SK-N-SH (cell line): ENCODE data around the gene SCAMP5.

ENCODE experiments used
- EP300 ChIP-seq, 2 experiments: IDR thresholded peaks; 2 replicates each; pipeline versions ENCODE4 v1.4.0 to v1.6.1; 2012; ENCODE audit warnings: borderline replicate concordance in 1 of 2, low read depth in 1 of 2, low read length in 1 of 2
- EZH2phosphoT487 ChIP-seq: fragments of 200-600 bp; sonication (generic); IDR thresholded peaks from 2 replicates; pipeline ENCODE4 v1.6.1; 2017; ENCODE audit warnings: low read depth, mixed run types, mild to moderate bottlenecking, antibody characterized with exemption, moderate library complexity, borderline replicate concordance
- FOXM1 ChIP-seq: IDR thresholded peaks from 2 replicates; pipeline ENCODE4 v1.4.0; 2012; ENCODE audit warnings: low read depth, mild to moderate bottlenecking
- MXI1 ChIP-seq: IDR thresholded peaks from 2 replicates; pipeline ENCODE4 v1.6.1; 2012; ENCODE audit warnings: mild to moderate bottlenecking, low read depth, low read length, improper control_type of control experiment
- POLR2AphosphoS5 ChIP-seq: IDR thresholded peaks from 2 replicates; pipeline ENCODE4 v1.6.1; 2012; ENCODE audit warnings: low read depth, low read length
- RAD21 ChIP-seq: IDR thresholded peaks from 2 replicates; pipeline ENCODE4 v1.6.1; 2012; ENCODE audit warnings: mild to moderate bottlenecking, low read length
- RCOR1 ChIP-seq: fragments of 150-350 bp; IDR thresholded peaks from 2 replicates; pipeline ENCODE4 v1.6.1; 2017; ENCODE audit warnings: antibody characterized with exemption, low read length
- RFX5 ChIP-seq: IDR thresholded peaks from 2 replicates; pipeline ENCODE4 v1.6.1; 2012; ENCODE audit warnings: mild to moderate bottlenecking, improper control_type of control experiment, low read length
- SIN3A ChIP-seq: IDR thresholded peaks from 2 replicates; pipeline ENCODE4 v1.6.1; 2012; ENCODE audit warnings: low read depth, mild to moderate bottlenecking, low read length, moderate library complexity, borderline replicate concordance
- SMC3 ChIP-seq: IDR thresholded peaks from 2 replicates; pipeline ENCODE4 v1.6.1; 2012; ENCODE audit warnings: low read depth, low read length, improper control_type of control experiment
- TF ChIP-seq, protein P1 (sequence below): fragments of 200-600 bp; sonication (generic); IDR thresholded peaks from 2 replicates; pipeline ENCODE4 v1.6.1; 2017; ENCODE audit warnings: antibody characterized with exemption, mild to moderate bottlenecking, moderate library complexity
- TF ChIP-seq, protein P2 (sequence below): fragments of 150-350 bp; IDR thresholded peaks from 2 replicates; pipeline ENCODE4 v1.6.1; 2017; ENCODE audit warnings: antibody characterized with exemption, low read length, low read depth, borderline replicate concordance
- TF ChIP-seq, protein P3 (sequence below): IDR thresholded peaks from 2 replicates; pipeline ENCODE4 v1.4.0; 2012; ENCODE audit warnings: low read depth, borderline replicate concordance

DNA sequence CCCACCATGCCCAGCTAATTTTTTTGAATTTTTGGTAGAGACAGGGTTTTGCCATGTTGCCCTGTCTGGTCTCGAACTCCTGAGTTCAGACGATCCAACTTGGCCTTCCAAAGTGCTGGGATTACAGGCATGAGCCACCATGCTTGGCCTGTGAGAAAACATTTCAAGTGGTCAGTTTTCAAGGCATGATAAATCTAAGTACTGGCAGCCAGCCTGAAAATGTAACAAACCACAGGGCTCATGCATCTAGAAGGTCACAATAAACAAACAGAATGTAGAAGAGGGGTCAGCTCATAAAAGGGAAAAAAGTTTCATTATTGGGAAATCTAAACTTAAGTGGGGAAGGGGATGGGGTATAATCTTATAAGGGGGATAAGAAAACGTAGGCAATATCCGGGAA lies 68.0 kb downstream of the SCAMP5 start:
- TF ChIP-seq, protein P1, sequence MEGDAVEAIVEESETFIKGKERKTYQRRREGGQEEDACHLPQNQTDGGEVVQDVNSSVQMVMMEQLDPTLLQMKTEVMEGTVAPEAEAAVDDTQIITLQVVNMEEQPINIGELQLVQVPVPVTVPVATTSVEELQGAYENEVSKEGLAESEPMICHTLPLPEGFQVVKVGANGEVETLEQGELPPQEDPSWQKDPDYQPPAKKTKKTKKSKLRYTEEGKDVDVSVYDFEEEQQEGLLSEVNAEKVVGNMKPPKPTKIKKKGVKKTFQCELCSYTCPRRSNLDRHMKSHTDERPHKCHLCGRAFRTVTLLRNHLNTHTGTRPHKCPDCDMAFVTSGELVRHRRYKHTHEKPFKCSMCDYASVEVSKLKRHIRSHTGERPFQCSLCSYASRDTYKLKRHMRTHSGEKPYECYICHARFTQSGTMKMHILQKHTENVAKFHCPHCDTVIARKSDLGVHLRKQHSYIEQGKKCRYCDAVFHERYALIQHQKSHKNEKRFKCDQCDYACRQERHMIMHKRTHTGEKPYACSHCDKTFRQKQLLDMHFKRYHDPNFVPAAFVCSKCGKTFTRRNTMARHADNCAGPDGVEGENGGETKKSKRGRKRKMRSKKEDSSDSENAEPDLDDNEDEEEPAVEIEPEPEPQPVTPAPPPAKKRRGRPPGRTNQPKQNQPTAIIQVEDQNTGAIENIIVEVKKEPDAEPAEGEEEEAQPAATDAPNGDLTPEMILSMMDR: no peak
- TF ChIP-seq POLR2AphosphoS5 (no peak), MXI1 (no peak), SMC3 (no peak), SIN3A (no peak), RFX5 (no peak), RAD21 (no peak), EZH2phosphoT487 (no peak), FOXM1 (no peak), EP300 (IDR thresholded peaks at IDR 0.05; ENCODE audit: borderline replicate concordance in 1 of 2, low read depth in 1 of 2, low read length in 1 of 2) (no peak), RCOR1 (no peak)
- TF ChIP-seq, protein P2, sequence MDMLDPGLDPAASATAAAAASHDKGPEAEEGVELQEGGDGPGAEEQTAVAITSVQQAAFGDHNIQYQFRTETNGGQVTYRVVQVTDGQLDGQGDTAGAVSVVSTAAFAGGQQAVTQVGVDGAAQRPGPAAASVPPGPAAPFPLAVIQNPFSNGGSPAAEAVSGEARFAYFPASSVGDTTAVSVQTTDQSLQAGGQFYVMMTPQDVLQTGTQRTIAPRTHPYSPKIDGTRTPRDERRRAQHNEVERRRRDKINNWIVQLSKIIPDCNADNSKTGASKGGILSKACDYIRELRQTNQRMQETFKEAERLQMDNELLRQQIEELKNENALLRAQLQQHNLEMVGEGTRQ: no peak
- TF ChIP-seq, protein P3, sequence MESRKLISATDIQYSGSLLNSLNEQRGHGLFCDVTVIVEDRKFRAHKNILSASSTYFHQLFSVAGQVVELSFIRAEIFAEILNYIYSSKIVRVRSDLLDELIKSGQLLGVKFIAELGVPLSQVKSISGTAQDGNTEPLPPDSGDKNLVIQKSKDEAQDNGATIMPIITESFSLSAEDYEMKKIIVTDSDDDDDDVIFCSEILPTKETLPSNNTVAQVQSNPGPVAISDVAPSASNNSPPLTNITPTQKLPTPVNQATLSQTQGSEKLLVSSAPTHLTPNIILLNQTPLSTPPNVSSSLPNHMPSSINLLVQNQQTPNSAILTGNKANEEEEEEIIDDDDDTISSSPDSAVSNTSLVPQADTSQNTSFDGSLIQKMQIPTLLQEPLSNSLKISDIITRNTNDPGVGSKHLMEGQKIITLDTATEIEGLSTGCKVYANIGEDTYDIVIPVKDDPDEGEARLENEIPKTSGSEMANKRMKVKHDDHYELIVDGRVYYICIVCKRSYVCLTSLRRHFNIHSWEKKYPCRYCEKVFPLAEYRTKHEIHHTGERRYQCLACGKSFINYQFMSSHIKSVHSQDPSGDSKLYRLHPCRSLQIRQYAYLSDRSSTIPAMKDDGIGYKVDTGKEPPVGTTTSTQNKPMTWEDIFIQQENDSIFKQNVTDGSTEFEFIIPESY: no peak
